ENCODE results near the gene SLC12A9.
"Not testable (repeated sequence)": the region's sequence is repeated elsewhere in the genome, so short reads cannot be mapped to it uniquely, and the experiment has no call there.

DNA sequence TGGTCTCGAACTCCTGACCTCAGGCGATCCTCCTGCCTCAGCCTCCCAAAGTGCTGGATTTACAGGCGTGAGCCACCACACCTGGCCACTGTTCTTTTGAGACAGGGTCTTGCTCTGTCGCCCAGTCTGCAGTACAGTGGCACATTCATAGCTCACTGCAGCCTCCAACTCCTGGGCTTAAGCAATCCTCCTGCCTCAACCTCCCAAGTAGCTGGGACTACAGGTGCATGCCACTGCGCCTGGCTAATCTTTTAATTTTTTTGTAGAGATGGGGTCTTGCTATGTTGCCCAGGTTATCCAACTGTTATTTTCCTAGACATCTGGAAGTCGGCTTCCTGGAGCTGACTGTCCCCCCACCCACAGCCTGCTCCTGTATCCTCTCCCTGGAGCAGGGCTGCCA is 45.6 kb upstream of the SLC12A9 start:
- TF ChIP-seq POLR2A, EP300 (IDR thresholded peaks at IDR 0.05): not testable (repeated sequence)
- TF ChIP-seq, protein P1, sequence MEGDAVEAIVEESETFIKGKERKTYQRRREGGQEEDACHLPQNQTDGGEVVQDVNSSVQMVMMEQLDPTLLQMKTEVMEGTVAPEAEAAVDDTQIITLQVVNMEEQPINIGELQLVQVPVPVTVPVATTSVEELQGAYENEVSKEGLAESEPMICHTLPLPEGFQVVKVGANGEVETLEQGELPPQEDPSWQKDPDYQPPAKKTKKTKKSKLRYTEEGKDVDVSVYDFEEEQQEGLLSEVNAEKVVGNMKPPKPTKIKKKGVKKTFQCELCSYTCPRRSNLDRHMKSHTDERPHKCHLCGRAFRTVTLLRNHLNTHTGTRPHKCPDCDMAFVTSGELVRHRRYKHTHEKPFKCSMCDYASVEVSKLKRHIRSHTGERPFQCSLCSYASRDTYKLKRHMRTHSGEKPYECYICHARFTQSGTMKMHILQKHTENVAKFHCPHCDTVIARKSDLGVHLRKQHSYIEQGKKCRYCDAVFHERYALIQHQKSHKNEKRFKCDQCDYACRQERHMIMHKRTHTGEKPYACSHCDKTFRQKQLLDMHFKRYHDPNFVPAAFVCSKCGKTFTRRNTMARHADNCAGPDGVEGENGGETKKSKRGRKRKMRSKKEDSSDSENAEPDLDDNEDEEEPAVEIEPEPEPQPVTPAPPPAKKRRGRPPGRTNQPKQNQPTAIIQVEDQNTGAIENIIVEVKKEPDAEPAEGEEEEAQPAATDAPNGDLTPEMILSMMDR (IDR thresholded peaks at IDR 0.05), result not testable (repeated sequence)
